DMS114 treated with DMSO at 0.1 percent for 48 hours (cell line): Measurements from ENCODE around the gene MT1A.
"Not testable (repeated sequence)": the region's sequence is repeated elsewhere in the genome, so short reads cannot be mapped to it uniquely, and the experiment has no call there.

ENCODE experiments used
- DNase-seq: peaks from one replicate; lab custom pipeline; 2025; ENCODE audit not compliant: unreplicated experiment; lab: John Stamatoyannopoulos, UW

The MT1A gene

DNA sequence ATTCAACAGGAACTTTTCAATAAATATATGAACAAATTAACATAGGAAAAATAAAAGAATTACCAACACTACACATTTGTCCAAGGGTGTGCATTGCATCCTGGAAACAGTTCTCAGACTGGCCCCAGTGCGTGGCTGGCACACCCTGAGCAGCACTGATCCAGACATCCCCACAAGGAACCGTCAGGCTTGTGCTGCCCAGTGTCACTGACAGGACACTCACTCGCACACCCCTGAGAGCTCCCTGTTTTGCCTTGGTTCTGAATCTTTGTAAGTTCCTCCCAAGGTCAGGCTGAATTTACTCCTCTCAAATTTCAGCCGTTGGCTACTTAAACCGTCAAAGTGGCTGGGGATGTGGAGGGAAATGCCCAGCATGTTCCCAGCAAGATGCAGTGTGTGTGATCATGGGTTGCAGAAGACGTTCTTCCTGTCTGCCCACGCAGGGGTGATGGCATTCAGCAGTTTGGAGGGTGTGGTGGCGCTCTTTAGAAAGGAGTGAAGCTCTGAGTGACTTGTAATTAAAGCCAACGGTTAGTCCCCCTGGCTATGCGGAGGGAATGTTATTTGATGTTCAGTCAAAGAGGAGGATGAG is 28.4 kb upstream of the MT1A start:
- no peak for DNase-seq

DNA sequence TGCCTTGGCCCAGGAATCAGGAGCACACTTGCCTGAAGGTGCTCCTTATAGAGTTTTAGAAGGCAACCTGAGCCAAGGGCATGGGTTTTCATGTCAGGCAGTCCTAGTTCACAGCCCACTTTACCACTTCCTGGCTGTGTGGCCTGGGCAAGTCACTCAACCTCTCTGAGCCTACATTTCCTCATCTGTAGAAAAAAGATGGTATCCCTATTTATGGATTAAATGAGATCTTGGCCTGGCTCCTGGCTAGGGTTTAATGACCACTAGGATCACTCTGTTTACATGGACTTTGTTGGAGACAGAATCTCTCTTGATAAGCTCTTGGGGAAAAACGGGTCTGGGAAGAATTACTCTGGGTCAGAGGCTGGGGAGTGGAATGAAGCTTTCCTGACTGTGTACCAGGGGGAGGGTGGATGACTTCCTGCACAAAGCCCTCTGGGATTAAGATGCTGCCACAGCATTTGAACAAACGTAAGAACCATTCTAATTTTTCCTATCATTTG is 27.8 kb upstream of the MT1A start:
- no peak for DNase-seq

GRCh38 chr16:56611281-56611833 is 27.1 kb upstream of the MT1A start:
- DNase-seq: no peak

GRCh38 chr16:56613706-56614105 is 24.8 kb upstream of the MT1A start:
- no peak for DNase-seq

- DNase-seq: no peak
Observed at GRCh38 chr16:56614549-56614991, 23.9 kb upstream of the MT1A start.

GRCh38 chr16:56615353-56615752 is 23.1 kb upstream of the MT1A start:
- no peak for DNase-seq

- DNase-seq: no peak
Observed at GRCh38 chr16:56616608-56617211, 21.8 kb upstream of the MT1A start.

GRCh38 chr16:56617212-56618085 is 21.0 kb upstream of the MT1A start:
- no peak for DNase-seq

- no peak for DNase-seq
Observed at GRCh38 chr16:56618138-56618537, 20.3 kb upstream of the MT1A start.

DNA sequence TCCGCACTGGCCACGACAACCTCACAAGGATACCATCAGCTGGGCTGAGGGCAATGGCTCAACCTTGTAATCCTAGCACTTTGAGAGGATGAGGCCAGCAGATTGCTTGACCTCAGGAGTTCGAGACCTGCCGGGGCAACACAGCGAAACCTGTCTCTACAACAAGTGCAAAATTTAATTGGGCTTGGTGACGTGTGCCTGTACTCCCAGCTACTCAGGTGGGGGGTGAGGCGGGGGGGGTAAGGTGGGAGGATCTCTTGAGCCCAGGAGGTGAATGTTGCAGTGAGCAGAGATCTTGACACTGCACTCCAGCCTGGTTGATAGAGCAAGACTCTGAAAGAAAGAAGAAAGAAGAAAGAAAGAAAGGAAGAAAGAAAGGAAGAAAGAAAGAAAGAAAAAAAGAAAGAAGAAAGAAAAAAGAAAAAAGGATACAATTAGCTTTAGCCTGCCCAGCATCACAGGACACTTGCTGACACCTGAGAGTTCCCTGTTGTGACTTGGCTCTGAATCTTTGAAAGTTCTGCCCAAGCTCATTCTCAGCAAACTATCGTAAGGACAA is 18.0 kb upstream of the MT1A start:
- no peak for DNase-seq

DNA sequence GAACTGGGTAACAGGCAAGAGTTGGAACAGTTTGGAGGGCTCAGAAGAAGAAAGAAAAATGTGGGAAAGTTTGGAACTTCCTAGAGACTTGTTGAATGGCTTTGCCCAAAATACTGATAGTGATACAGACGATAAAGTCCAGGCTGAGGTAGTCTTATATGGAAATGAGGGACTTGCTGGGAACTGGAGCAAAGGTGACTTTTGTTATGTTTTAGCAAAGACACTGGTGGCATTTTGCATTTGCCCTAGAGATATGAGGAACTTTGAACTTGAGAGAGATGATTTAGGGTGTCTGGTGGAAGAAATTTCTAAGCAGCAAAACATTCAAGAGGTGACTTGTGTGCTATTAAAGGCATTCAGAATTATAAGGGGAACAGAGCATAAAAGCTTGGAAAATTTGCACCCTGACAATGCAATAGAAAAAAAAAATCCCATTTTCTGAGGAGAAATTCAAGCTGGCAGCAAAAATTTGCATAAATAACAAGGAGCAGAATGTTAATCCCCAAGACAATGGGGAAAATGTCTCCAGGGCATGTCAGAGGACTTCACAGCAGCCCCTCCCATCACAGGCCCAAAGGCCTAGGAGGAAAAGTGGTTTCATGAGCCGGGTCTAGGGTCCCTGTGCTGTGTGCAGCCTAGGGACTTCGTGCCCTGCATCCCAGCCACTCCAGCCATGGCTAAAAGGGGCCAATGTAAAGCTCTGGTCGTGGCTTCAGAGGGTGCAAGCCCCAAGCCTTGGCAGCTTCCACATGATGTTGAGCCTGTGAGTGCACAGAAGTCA is 16.6 kb upstream of the MT1A start:
- not testable (repeated sequence) for DNase-seq

DNA sequence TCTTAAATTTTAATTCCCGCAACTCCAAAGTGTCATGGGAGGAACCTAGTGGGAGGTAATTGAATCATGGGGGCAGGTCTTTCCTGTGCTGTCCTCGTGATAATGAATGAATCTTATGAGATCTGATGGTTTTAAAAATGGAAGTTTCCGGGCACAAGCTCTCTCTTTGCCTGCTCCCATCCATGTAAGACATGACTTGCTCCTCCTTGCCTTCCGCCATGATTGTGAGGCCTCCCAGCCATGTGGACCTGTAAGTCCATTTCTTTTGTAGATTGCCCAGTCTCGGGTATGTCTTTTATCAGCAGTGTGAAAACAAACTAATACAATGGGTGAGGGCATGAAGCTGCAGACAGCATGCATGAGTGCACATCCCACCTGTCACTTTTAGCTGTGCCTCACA is 15.3 kb upstream of the MT1A start:
- not testable (repeated sequence) for DNase-seq

GRCh38 chr16:56623637-56624036 is 14.8 kb upstream of the MT1A start:
- no peak for DNase-seq

GRCh38 chr16:56625140-56625942 is 13.1 kb upstream of the MT1A start, which contains the start of gene MT1E:
Gene MT1E (plus strand): TSS chr16:56625781. CDS start chr16:56625852, 71 bp downstream.
- DNase-seq: peak; percentile 24

DNA sequence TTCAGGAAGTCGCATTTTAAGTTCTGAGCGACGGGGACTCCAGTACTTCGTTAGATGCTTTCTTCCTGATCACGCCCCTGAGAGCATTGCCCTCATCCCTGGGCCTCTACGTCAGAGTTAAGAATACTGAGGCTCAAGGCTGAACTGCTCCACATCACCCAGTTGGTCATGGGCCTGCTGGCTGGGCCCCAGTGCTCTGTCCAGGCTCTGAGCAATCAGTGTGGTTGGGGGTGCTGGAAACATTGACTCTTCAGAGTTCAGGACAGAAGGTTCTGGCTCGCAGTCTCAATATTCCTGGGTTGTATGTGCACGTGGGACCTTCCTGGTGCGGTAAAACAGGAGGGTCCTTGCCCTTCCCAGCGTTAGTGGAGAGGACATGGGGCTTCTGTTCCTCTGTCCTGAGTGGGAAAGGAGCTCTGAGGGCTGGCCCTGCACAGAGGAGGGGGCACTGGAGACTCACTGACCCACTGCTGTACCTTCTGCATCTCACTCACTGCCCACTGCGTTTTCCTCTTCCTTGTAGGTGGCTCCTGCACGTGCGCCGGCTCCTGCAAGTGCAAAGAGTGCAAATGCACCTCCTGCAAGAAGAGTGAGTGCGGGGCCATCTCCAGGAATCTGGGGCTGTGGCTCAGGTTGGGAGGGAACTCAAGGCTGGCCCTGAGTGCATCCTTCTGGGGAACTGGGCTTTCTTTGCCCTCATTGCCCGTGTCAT is 12.4 kb upstream of the MT1A start:
- DNase-seq: no peak

GRCh38 chr16:56626685-56627084 is 11.8 kb upstream of the MT1A start:
- DNase-seq: no peak

DNA sequence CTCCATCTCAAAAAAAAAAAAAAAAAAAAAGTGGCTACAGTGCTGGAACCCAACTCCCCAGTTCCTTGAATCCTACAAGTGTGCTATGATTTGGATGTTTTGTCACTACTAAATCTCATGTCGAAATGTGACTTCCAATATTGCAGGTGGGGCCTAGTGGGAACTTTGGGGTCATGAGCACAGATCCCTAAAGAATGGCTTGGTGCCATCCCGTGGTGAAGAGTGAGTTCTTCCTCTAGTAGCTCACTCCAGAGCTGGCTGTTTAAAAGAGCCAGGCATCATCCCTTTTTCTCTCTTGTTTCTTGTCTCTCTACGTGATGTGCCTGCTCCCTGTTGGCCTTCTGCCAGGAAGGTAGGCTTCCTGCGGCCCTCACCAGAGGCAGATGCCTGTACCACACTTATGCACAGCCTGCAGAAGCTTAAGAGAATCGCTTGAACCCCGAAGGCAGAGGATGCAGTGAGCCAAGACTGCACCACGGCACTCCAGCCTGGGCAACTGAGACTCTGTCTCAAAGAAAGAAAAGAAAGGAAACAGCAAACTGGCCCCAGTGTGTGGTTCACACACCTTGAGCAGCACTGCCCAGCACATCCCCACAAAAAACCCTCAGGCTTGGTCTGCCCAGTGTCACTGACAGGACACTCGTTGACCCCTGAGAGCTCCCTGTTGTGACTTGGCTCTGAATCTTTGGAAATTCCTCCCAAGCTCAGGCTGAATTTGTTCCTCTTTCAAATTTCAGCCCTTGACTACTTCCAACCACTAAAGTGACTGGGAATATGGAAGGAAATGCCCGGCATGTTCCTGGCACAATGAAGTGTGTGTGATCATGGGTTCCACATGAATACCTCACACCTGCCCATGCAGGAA is 9.7 kb upstream of the MT1A start:
- DNase-seq: no peak

DNA sequence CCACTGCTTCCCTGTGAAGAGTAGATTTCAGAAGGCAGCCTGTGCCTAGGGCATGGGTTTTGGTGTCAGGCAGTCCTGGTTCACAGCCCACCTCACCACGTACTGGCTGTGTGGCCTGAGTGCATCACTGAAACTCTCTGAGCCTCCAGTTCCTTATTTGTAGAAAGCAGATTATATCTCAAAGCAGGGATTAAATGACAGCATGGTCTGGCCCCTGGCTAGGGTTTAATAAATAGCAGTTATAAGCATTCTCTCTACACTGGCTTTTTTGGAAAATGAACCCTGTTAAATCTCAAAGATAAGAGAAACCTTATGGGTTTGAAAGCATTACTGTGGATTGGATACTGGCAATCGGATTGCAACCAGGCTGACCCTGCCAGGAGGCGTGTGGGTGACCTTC is 8.9 kb upstream of the MT1A start:
- no peak for DNase-seq
